Activated naive CD4-positive, alpha-beta T cell (primary cell): ENCODE data around the gene LIMS3.
"Not testable (repeated sequence)": the region's sequence is repeated elsewhere in the genome, so short reads cannot be mapped to it uniquely, and the experiment has no call there.

ENCODE experiments used
- DNase-seq, 4 experiments: peaks; one replicate each; lab custom pipeline; 2025; lab: John Stamatoyannopoulos, UW

Gene LIMS3, protein sequence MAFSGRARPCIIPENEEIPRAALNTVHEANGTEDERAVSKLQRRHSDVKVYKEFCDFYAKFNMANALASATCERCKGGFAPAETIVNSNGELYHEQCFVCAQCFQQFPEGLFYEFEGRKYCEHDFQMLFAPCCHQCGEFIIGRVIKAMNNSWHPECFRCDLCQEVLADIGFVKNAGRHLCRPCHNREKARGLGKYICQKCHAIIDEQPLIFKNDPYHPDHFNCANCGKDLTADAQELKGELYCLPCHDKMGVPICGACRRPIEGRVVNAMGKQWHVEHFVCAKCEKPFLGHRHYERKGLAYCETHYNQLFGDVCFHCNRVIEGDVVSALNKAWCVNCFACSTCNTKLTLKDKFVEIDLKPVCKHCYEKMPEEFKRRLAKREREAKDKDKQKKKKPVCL

DNA sequence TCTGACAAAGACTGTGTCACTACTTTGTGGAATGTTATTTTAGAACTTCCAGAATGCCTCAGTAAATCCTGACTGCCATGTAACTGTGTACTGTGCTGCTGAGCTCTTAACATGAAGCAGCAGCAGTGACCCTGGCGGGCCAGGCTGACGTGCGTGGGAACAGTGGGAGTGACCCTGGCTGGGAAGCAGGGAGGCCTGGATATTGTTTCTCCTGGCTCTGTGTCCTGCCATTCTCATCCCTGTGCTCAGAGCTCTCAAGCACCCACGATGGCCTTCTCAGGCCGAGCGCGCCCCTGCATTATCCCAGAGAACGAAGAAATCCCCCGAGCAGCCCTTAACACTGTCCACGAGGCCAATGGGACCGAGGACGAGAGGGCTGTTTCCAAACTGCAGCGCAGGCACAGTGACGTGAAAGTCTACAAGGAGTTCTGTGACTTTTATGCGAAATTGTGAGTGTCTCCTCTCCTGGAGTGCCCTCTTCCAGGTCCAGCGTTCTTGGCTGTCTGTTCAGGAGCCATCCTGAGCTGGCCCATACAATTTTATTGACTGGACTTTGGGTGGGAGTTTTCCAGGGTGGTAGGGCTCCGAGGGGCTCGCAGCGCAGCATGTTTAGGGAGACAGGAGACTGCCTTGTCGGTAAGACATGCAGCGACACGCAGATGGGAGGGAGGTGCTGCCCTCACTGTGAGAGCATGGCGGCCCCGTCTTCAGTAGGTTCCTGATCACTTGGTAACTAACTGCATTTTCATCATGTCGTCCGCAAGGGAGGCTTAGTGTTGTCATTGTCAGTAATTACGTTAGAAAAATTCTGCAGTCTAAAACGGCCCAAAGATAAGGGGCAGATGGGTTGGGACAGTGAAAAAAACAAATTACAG, at the start of gene LIMS3:
LIMS3 (plus strand) TSS at position 227 of the 875 bp plus-strand sequence; CDS start at position 268, 41 bp downstream.
- not testable (repeated sequence) for DNase-seq

DNA sequence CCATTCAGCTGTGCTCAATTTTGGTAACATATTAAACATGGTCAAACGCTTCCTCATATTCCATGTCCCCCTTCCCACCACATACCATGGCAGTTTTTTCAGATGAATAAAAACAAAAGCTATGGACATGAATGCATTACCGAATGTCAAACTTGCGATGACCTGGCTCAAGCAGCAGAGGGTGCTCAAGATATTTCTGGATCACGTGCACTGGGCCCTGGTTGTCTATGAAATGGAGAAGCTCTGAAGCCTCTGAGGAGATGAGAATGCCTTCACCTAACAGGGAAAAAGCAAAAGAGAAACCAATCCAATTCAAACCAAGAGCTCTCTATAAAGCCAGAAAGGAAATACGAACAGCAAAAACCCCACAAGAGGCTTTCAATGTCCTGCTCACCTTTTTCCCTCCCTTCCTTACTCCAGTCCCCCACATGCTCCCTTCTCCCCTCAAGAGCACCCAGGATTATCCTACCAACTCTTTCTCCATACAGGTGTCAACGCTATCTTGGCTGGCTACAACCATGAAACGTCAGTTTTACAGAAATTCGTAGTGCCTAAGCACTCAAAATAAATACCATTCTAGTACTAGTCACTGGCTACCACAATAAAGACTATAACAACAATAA, 27.2 kb upstream of the LIMS3 start:
- not testable (repeated sequence) for DNase-seq

- not testable (repeated sequence) for DNase-seq
These were observed 21.9 kb upstream of the LIMS3 start for GRCh38 chr2:109876625-109877024.

- not testable (repeated sequence) for DNase-seq
These were observed 16.4 kb upstream of the LIMS3 start for GRCh38 chr2:109882112-109882511.

DNA sequence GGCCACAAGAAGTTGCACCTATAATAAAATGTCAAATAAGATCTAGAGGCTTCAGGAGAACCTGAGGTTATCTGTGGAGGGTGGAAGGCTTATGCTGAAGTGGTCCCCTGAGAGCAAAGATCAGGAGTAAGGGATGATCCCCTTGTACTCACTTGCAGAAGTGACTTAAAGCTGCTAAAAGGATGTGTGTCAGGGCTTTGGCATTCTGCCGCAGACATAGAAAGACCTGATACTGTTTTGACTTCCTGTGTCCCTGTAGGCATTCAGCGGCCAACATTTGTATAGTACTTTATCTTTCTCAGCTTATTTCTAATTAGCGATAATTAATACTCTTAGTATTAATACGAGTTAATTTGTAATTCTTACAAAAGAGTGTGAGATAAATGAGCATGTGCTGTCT, 10.1 kb upstream of the LIMS3 start:
- DNase-seq: not testable (repeated sequence)

- not testable (repeated sequence) for DNase-seq
These were observed 8.6 kb upstream of the LIMS3 start for GRCh38 chr2:109889909-109890308.

- not testable (repeated sequence) for DNase-seq
These were observed 7.5 kb upstream of the LIMS3 start for GRCh38 chr2:109891024-109891423.

- DNase-seq: not testable (repeated sequence)
These were observed 4.8 kb upstream of the LIMS3 start for GRCh38 chr2:109893736-109894135.

DNA sequence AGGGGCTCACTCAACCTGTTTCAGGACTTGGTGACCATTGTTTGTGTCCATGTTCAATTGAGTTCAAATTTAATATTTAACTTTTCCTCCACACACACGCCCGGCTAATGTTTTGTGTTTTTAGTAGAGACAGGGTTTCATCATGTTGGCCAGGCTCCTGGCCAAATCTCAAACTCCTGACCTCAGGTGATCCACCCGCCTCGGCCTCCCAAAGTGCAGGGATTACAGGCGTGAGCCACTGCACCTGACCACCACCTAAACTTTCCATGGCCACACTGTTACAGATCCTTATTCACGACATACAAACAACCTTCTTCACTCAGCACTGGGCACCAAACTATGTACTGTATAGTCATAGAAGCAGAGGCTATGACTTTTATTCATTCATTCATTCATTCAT, 4.3 kb upstream of the LIMS3 start:
- DNase-seq: not testable (repeated sequence)

- DNase-seq: not testable (repeated sequence)
These were observed 3.2 kb upstream of the LIMS3 start for GRCh38 chr2:109895090-109895869.

- DNase-seq: not testable (repeated sequence)
These were observed 2.3 kb upstream of the LIMS3 start for GRCh38 chr2:109896212-109896611.

DNA sequence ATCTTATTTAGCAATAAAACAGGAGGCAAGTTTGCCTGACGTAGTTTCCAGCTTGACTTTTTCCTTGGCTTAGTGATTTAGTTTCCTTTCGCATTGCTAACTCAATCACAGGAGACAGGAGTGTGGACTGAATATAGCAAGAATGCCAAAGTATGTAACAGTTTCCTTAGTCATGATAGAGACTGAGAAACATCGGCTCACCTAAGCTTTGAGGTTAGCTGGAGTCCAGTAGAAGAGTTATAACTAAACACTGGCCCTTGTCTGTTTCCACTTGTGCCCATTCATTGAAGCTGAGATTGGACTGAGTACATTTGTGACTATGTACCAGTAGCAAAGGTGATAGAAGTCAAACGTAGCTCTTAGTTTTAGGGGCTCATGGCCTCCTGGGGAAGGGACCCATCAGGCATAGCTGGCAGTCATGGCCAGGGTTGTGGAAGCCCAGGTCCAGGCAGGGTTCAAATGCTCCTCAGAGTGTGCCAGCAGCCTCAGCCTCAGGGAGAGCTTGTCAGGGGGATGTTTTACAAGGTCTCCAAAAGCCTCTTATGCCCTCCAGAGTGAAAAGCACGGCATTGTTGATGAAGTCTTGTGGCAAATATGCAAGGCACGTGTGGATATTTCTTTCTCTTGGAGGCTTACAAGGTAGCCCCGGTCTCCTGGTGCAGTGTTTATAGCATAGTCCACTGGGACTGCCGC, 573 bp upstream of the LIMS3 start:
- DNase-seq: not testable (repeated sequence)

DNA sequence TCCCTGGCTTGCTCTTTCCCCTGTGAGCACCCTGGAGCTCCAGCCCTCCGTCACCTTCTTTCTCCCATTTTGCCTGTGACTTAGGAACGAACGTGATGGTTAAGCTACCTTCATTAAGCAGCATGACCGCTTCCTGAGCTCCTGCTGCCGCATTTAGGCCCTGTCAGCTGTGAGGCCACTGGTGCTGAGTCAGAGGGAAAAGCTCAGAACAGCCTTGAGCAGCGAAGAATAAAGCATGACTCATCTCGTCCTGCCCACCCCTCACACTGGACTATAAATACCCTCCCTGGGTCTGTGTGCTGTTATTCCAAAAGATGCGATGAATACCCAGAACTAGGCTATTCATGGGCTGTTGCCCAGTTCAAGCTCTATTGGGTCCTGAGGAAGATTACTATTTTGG, 7.3 kb downstream of the LIMS3 start:
- DNase-seq: not testable (repeated sequence)

- not testable (repeated sequence) for DNase-seq
These were observed 10.1 kb downstream of the LIMS3 start for GRCh38 chr2:109908626-109909025.

DNA sequence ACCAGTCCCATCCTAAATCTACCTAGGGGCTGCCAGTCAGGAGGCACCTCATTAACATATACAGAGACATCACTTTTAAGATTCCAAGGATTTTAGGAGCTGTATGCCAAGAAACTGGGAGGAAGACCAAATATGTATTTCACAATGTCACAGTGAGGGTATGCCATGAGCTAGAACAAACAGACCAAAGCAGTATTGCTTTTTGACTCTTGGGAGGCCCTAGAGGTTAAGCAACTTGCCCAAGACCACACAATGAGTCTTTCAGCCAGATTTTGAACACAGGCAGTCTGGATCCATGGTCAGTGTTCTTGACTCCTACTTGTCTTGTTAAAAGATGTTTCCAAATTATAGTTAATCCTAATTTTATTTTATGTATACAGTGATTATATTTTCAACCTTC, 12.3 kb downstream of the LIMS3 start:
- DNase-seq: not testable (repeated sequence)

DNA sequence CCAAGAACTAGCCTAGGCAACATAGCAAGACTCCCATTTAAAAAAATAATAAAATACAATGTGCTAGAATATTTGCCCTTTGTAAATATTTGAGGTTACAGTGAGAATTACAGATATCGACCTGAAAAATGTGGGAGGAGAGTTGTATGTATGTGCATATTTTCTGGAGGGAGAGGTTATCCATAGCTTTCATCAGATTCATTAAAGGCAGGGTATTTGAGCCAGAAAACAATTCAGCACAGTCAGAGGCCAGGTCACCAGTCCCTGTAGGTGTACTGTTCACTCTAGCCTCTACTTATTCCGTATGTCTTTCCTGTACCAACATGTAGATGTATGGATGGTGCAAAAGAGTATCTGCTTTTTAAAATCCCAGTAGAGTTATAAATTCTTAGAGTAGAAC, 15.4 kb downstream of the LIMS3 start:
- not testable (repeated sequence) for DNase-seq

DNA sequence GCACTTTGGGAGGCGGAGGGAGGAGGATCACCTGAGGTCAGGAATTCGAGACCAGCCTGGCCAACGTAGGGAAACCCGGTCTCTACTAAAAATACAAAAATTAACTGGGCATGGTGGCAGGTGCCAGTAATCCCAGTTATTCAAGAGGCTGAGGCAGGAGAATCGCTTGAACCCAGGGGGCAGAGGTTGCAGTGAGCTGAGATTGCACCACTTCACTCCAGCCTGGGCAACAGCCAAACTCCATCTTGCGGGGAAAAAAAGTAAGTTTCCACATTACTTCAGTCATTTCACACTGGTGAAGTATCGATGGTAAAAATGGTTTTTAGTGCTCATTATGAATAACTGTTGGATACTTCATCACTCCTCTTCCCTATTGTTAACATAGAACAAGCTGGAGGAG, 16.1 kb downstream of the LIMS3 start:
- not testable (repeated sequence) for DNase-seq

- not testable (repeated sequence) for DNase-seq
These were observed 17.3 kb downstream of the LIMS3 start for GRCh38 chr2:109915830-109916229.

DNA sequence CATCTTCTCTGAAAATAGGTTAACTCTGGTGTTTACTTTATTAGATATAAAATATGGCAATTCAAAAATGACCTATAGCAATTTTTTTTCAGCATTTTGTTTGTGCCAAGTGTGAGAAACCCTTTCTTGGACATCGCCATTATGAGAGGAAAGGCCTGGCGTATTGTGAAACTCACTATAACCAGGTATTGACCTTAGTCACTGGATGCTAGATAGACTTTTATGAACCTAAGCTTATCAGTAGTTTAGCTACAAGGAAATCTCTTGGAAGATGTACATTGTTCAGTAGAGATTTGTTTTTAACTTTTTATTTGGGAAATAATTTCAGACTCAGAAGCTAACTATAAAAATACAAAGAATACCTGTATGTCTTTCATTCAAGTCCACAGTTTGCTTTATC, 21.7 kb downstream of the LIMS3 start:
- DNase-seq: not testable (repeated sequence)

DNA sequence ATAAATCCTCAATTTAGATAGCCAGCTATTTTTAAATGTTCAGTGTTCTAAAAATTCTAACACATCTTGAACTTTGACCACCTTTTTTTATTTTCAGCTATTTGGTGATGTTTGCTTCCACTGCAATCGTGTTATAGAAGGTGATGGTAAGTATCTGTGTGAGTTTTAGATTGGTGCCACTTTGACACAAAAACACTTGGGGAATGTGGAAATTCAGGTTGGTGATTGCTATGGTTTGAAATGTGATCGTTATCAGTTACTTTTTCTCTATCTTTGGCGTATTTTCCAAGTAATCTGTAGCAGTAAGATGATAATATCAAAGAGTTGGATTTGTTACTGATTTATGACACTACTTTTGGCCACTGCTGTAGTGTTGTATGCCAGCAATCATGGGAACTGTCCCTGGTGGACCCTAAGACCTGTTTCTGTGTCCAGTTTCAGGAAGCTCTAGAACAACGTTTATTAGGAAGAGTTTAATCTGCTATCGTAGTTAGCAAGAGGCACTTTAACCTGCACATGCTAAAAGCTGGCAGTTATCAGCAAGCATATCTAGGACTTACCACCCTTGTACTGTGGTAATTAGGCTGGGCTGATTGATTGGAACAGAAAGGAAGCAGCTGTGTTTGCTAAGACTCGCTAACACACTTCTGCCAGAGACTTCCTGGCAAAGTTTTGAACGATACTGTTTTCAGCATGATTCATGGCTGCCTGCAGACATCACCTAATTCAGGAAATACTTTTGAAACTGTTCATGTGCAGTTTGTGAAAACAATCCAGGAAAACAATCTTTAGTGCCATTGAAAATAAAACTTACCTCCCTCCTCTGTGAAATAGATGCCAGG, 23.3 kb downstream of the LIMS3 start:
- DNase-seq: not testable (repeated sequence)
